OCI-LY3 (cell line): ENCODE data around the gene ZGRF1.
"Not testable (repeated sequence)": the region's sequence is repeated elsewhere in the genome, so short reads cannot be mapped to it uniquely, and the experiment has no call there.

Experiments used
- H2AFZ ChIP-seq: fragments of 200-600, 300-600 bp; shearing (Covaris generic); 2 replicates; pipeline ENCODE4 v1.6.0; 2014; ENCODE audit warnings: antibody characterized with exemption, low read depth, low read length
- H3K27ac ChIP-seq: fragments of 200-600, 300-600 bp; sonication (generic); 2 replicates; pipeline ENCODE4 v1.5.1; 2014; ENCODE audit warnings: mild to moderate bottlenecking, low read length, moderate library complexity, mixed read lengths
- H3K27me3 ChIP-seq: fragments of 200-600, 300-600 bp; sonication (generic); 2 replicates; pipeline ENCODE4 v1.6.1; 2014; ENCODE audit warnings: low read depth, low read length, mixed read lengths
- H3K36me3 ChIP-seq: fragments of 200-600, 300-600 bp; sonication (generic); replicated peaks from 2 replicates; pipeline ENCODE3; 2014; ENCODE audit warnings: low read depth, low read length, mixed read lengths
- H3K4me1 ChIP-seq: fragments of 300-600, 200-600 bp; sonication (generic); 2 replicates; pipeline ENCODE4 v1.6.1; 2014; ENCODE audit warnings: low read length, mixed read lengths
- H3K4me2 ChIP-seq: fragments of 200-600, 300-600 bp; sonication (generic); 2 replicates; pipeline ENCODE4 v1.6.1; 2014; ENCODE audit warnings: low read length, mixed read lengths
- H3K4me3 ChIP-seq: fragments of 300-600, 200-600 bp; sonication (generic); 2 replicates; pipeline ENCODE4 v1.5.1; 2014; ENCODE audit warnings: antibody characterized with exemption, mild to moderate bottlenecking, low read length, moderate library complexity
- H3K79me2 ChIP-seq: fragments of 300-600, 200-600 bp; shearing (Covaris generic); 2 replicates; pipeline ENCODE4 v1.6.1; 2014; ENCODE audit warnings: mild to moderate bottlenecking, low read length, mixed read lengths
- H3K9ac ChIP-seq: fragments of 300-600, 200-600 bp; shearing (Covaris generic); 2 replicates; pipeline ENCODE4 v1.6.0; 2014; ENCODE audit warnings: mild to moderate bottlenecking, low read length, moderate library complexity
- H3K9me3 ChIP-seq: fragments of 200-600, 300-600 bp; shearing (Covaris generic); 2 replicates; pipeline ENCODE4 v1.6.1; 2014; ENCODE audit warnings: low read length, mixed read lengths; ENCODE audit not compliant: insufficient read depth
- H4K20me1 ChIP-seq: fragments of 200-600, 300-600 bp; sonication (generic); 2 replicates; pipeline ENCODE4 v1.6.1; 2016; ENCODE audit warnings: low read length, mixed read lengths; ENCODE audit not compliant: insufficient read depth
- CTCF ChIP-seq: fragments of 200-600, 300-600 bp; sonication (generic); IDR thresholded peaks from 2 replicates; pipeline ENCODE4 v1.5.1; 2014; ENCODE audit warnings: antibody characterized with exemption, low read length, low read depth
- EZH2phosphoT487 ChIP-seq: fragments of 200-600 bp; shearing (Covaris generic); IDR thresholded peaks from 2 replicates; pipeline ENCODE4 v1.6.1; 2018; ENCODE audit warnings: antibody characterized with exemption, mixed run types, low read depth

The ZGRF1 gene

GRCh38 chr4:112664611-112665010, 27.9 kb upstream of the ZGRF1 start:
- H3K9ac ChIP-seq = no peak overlapping the region
- no peak overlapping the region for H3K4me2 ChIP-seq
- H3K9me3 ChIP-seq = no peaks in the 10 kb centered on the region
- H3K27me3 ChIP-seq = no peaks in the 10 kb centered on the region
- H3K36me3 ChIP-seq = no peaks in the 10 kb centered on the region
- no peaks in the 10 kb centered on the region for H3K79me2 ChIP-seq
- TF ChIP-seq EZH2phosphoT487 (no peak), CTCF (no peak)
- H2AFZ ChIP-seq = no peak overlapping the region
- H4K20me1 ChIP-seq = no peaks in the 10 kb centered on the region
- H3K4me1 ChIP-seq = no peaks in the 10 kb centered on the region
- H3K4me3 ChIP-seq = no peak overlapping the region
- no peak overlapping the region for H3K27ac ChIP-seq

DNA sequence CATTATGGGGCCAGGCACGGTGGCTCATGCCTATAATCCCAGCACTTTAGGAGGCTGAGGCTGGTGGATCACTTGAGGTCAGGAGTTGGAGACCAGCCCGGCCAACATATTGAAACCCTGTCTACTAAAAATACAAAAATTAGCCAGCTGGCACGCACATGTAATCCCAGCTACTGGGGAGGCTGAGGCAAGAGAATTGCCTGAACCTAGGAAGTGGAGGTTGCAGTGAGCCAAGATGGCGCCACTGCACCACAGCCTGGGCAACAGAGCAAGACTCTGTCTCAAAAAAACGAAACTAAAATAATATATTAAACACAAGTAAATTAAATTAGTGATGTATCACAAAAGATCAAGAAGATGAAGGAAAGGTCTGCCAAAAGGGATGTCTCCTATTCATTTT, 19.4 kb upstream of the ZGRF1 start:
- TF ChIP-seq CTCF = peak; percentile 13; the same call in 1 of the 2 replicates
- not testable (repeated sequence) for H3K4me1 ChIP-seq, H3K27me3 ChIP-seq, H3K4me2 ChIP-seq, H3K4me3 ChIP-seq, H3K27ac ChIP-seq, H3K9me3 ChIP-seq, H3K9ac ChIP-seq, H2AFZ ChIP-seq, H4K20me1 ChIP-seq, H3K79me2 ChIP-seq
- peaks cover 40% of the 10 kb centered on the region for H3K36me3 ChIP-seq

GRCh38 chr4:112655270-112655669, 18.6 kb upstream of the ZGRF1 start:
- Histone ChIP-seq H3K4me2 (no peak overlapping the region), H3K9ac (no peak overlapping the region), H3K4me3 (no peak overlapping the region), H3K79me2 (no peaks in the 10 kb centered on the region), H3K9me3 (no peaks in the 10 kb centered on the region), H3K27me3 (no peaks in the 10 kb centered on the region), H3K4me1 (no peaks in the 10 kb centered on the region), H2AFZ (no peak overlapping the region), H3K27ac (no peak overlapping the region), H4K20me1 (no peaks in the 10 kb centered on the region), H3K36me3 (peaks cover 45% of the 10 kb centered on the region)
- no peak for TF ChIP-seq CTCF
- TF ChIP-seq EZH2phosphoT487 = no peak

DNA sequence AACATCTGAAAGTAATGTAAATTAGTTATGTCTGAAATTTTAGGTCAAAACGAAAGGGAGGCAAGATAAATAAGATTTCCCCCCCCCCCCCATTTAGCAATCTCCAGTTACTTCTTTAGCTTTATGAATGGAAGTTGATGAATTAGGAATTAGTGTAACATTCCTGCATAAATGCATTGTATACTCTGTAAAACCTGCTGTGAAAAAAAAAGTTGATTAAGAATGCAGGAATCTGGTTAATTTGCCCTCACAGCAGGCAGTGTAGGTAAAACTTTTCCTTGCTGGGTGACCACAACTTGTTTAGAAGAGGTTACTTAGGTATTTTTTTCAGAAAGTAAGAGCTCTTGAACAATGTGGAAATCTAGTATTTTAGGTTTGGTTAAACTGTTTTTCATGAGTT, 15.5 kb upstream of the ZGRF1 start:
- Histone ChIP-seq H3K27ac (no peak overlapping the region), H2AFZ (no peak overlapping the region), H4K20me1 (no peaks in the 10 kb centered on the region), H3K4me1 (no peaks in the 10 kb centered on the region), H3K9ac (no peak overlapping the region), H3K4me2 (no peak overlapping the region), H3K36me3 (peaks cover 41% of the 10 kb centered on the region), H3K27me3 (no peaks in the 10 kb centered on the region), H3K4me3 (no peak overlapping the region), H3K79me2 (no peaks in the 10 kb centered on the region), H3K9me3 (no peaks in the 10 kb centered on the region)
- no peak for TF ChIP-seq CTCF
- TF ChIP-seq EZH2phosphoT487 = no peak
